Neural cell (in vitro differentiated cells): ENCODE measurements around the gene WBP4.

ENCODE experiments used
- CTCF ChIP-seq: fragments of 450-650 bp; IDR thresholded peaks from 2 replicates; pipeline ENCODE4 v1.5.1; 2014; ENCODE audit warnings: antibody characterized with exemption, mild to moderate bottlenecking, moderate library complexity; ENCODE audit not compliant: poor library complexity, severe bottlenecking
- EP300 ChIP-seq: fragments of 450-650 bp; conservative IDR thresholded peaks from 2 replicates; pipeline ENCODE4 v1.6.1; 2014; ENCODE audit warnings: antibody characterized with exemption, mild to moderate bottlenecking, moderate library complexity; ENCODE audit not compliant: poor library complexity, severe bottlenecking
- EZH2 ChIP-seq: fragments of 200-600, 300-800 bp; shearing (Covaris generic), sonication (generic); IDR thresholded peaks from 2 replicates; pipeline ENCODE4 v1.6.1; 2014; ENCODE audit warnings: antibody characterized with exemption, low read length, borderline replicate concordance, mild to moderate bottlenecking; ENCODE audit not compliant: insufficient read depth, poor library complexity, severe bottlenecking
- MXI1 ChIP-seq: fragments of 450-650 bp; conservative IDR thresholded peaks from 2 replicates; pipeline ENCODE4 v1.6.1; 2014; ENCODE audit warnings: antibody characterized with exemption, mild to moderate bottlenecking; ENCODE audit not compliant: poor library complexity, severe bottlenecking
- POLR2AphosphoS5 ChIP-seq: IDR thresholded peaks from 2 replicates; pipeline ENCODE4 v1.6.1; 2012
- RAD21 ChIP-seq: fragments of 450-650 bp; conservative IDR thresholded peaks from 2 replicates; pipeline ENCODE4 v1.6.1; 2014; ENCODE audit warnings: antibody characterized with exemption, mild to moderate bottlenecking, moderate library complexity
- REST ChIP-seq: IDR thresholded peaks from 2 replicates; pipeline ENCODE4 v1.6.1; 2012; ENCODE audit warnings: borderline replicate concordance
- SMC3 ChIP-seq: fragments of 450-650 bp; conservative IDR thresholded peaks from 2 replicates; pipeline ENCODE4 v1.6.1; 2014; ENCODE audit warnings: antibody characterized with exemption, mild to moderate bottlenecking, moderate library complexity; ENCODE audit not compliant: poor library complexity
- TAF1 ChIP-seq: IDR thresholded peaks from 2 replicates; pipeline ENCODE4 v1.6.1; 2012; ENCODE audit warnings: low read depth

- no peak for TF ChIP-seq EZH2
- no peak for TF ChIP-seq REST
- no peak for TF ChIP-seq CTCF
- TF ChIP-seq MXI1: no peak
- TF ChIP-seq POLR2AphosphoS5: no peak
- no peak for TF ChIP-seq TAF1
- TF ChIP-seq RAD21: no peak
- no peak for TF ChIP-seq EP300
- no peak for TF ChIP-seq SMC3
Measured at GRCh38 chr13:41039746-41040145, 21.6 kb upstream of the WBP4 start.
